Trophoblast cell (in vitro differentiated cells and primary cell): ENCODE results near the gene VTI1B.

Experiments used
- DNase-seq, 2 donors: peaks; one replicate each; pipeline ENCODE4 v3.0.0-alpha.2; 2016
- H2AFZ ChIP-seq: 2 replicates; pipeline ENCODE4 v1.6.1; 2013; ENCODE audit warnings: low read length, moderate library complexity, mild to moderate bottlenecking; ENCODE audit not compliant: insufficient read depth, poor library complexity
- H2AK5ac ChIP-seq: 2 replicates; pipeline ENCODE4 v1.6.1; 2013; ENCODE audit warnings: mild to moderate bottlenecking, low read length
- H2BK120ac ChIP-seq: 2 replicates; pipeline ENCODE4 v1.6.1; 2013; ENCODE audit warnings: low read length, mild to moderate bottlenecking, moderate library complexity; ENCODE audit not compliant: insufficient read depth, poor library complexity
- H2BK12ac ChIP-seq: 2 replicates; pipeline ENCODE4 v1.6.1; 2013; ENCODE audit warnings: mild to moderate bottlenecking, low read length, moderate library complexity
- H2BK5ac ChIP-seq: 2 replicates; pipeline ENCODE4 v1.6.1; 2013; ENCODE audit warnings: low read length, low read depth, moderate library complexity, mild to moderate bottlenecking; ENCODE audit not compliant: poor library complexity
- H3K14ac ChIP-seq: 2 replicates; pipeline ENCODE4 v1.6.1; 2013; ENCODE audit warnings: mild to moderate bottlenecking, low read length
- H3K18ac ChIP-seq: 2 replicates; pipeline ENCODE4 v1.6.1; 2013; ENCODE audit warnings: mild to moderate bottlenecking, low read length
- H3K23ac ChIP-seq: 2 replicates; pipeline ENCODE4 v1.6.1; 2013; ENCODE audit warnings: low read length
- H3K27ac ChIP-seq: 2 replicates; pipeline ENCODE4 v1.5.1; 2013; ENCODE audit warnings: low read depth, mild to moderate bottlenecking, inconsistent platforms, low read length, moderate library complexity
- H3K27me3 ChIP-seq: 2 replicates; pipeline ENCODE4 v1.6.1; 2013; ENCODE audit warnings: inconsistent platforms, mild to moderate bottlenecking, low read length, moderate library complexity; ENCODE audit not compliant: insufficient read depth
- H3K36me3 ChIP-seq, 2 experiments: 1 replicate in 1 of 2; 2 replicates in 1 of 2; pipeline ENCODE4 v1.6.1; 2013; ENCODE audit warnings: low read length in 2 of 2, mild to moderate bottlenecking in 2 of 2, moderate library complexity in 1 of 2; ENCODE audit not compliant: insufficient read depth in 2 of 2, control insufficient read depth in 1 of 2
- H3K4ac ChIP-seq: 2 replicates; pipeline ENCODE4 v1.6.1; 2013; ENCODE audit warnings: low read depth, mild to moderate bottlenecking, low read length, moderate library complexity
- H3K4me1 ChIP-seq, 2 experiments: 1 replicate in 1 of 2; 2 replicates in 1 of 2; pipeline ENCODE4 v1.6.1; 2013; ENCODE audit warnings: low read length in 2 of 2, mild to moderate bottlenecking in 2 of 2, moderate library complexity in 1 of 2; ENCODE audit not compliant: insufficient read depth in 2 of 2, control insufficient read depth in 1 of 2
- H3K4me2 ChIP-seq: 2 replicates; pipeline ENCODE4 v1.6.1; 2013; ENCODE audit warnings: inconsistent platforms, mild to moderate bottlenecking, low read length, moderate library complexity
- H3K4me3 ChIP-seq: 2 replicates; pipeline ENCODE4 v1.5.1; 2013; ENCODE audit warnings: mild to moderate bottlenecking, low read depth, low read length, inconsistent platforms
- H3K79me1 ChIP-seq: one replicate; pipeline ENCODE4 v1.6.1; 2013; ENCODE audit warnings: low read length
- H3K79me2 ChIP-seq: 2 replicates; pipeline ENCODE4 v1.6.1; 2013; ENCODE audit warnings: low read length, mild to moderate bottlenecking; ENCODE audit not compliant: control insufficient read depth, insufficient read depth, poor library complexity
- H3K9ac ChIP-seq: 2 replicates; pipeline ENCODE4 v1.6.1; 2013; ENCODE audit warnings: mild to moderate bottlenecking, low read length
- H3K9me3 ChIP-seq: 2 replicates; pipeline ENCODE4 v1.6.1; 2013; ENCODE audit warnings: low read depth, mild to moderate bottlenecking, control low read depth, inconsistent platforms, low read length; ENCODE audit not compliant: insufficient read depth
- H4K12ac ChIP-seq: 2 replicates; pipeline ENCODE4 v1.6.1; 2013; ENCODE audit warnings: low read depth, mild to moderate bottlenecking, low read length, moderate library complexity
- H4K8ac ChIP-seq: 2 replicates; pipeline ENCODE4 v1.6.1; 2013; ENCODE audit warnings: low read depth, mild to moderate bottlenecking, low read length, moderate library complexity
- H4K91ac ChIP-seq: one replicate; pipeline ENCODE4 v1.6.1; 2013; ENCODE audit warnings: low read depth, mild to moderate bottlenecking, low read length, moderate library complexity
- WGBS: extraction: QIAGEN DNeasy Blood & Tissue Kit; methylation state at CpG from one replicate; pipeline ENCODE4 v1.1.7; 2013; ENCODE audit warnings: missing lambda C conversion rate; ENCODE audit not compliant: insufficient read length, insufficient coverage; ENCODE audit errors: extremely low coverage; 5-methylcytosine and 5-hydroxymethylcytosine counted together

VTI1B gene

DNA sequence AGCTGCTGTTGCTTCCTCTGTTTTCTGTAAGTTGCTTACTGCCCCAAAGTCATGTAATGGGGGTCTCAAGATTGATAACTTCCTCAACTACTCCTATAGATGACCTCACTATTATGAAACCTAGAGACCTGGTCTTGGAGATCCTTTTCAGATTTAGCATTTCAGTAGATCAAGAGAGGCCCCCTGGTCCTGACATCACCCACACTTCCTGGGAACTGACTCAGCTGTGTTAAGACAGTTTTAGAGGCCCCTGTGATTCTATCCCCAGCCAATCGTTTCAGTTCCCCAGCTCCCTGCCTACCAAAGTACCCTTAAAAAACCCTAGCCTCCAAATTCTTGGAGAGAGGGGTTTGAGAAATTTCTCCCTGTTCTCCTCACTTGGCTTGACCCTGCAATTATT is 63.9 kb downstream of the VTI1B start:
- Histone ChIP-seq H2AK5ac (no peak overlapping the region), H4K8ac (no peak overlapping the region), H3K79me2 (no peaks in the 10 kb centered on the region), H3K4ac (no peak overlapping the region), H3K79me1 (no peaks in the 10 kb centered on the region), H3K9ac (no peak overlapping the region), H4K12ac (no peak overlapping the region), H2AFZ (no peak overlapping the region), H3K36me3 (no peaks in the 10 kb centered on the region), H3K9me3 (no peaks in the 10 kb centered on the region), H3K4me1 (no peaks in the 10 kb centered on the region), H2BK120ac (no peak overlapping the region), H2BK5ac (no peak overlapping the region), H3K14ac (no peak overlapping the region), H3K23ac (no peak overlapping the region), H3K4me3 (no peak overlapping the region), H3K27ac (no peak overlapping the region), H3K27me3 (no peaks in the 10 kb centered on the region), H3K18ac (no peak overlapping the region), H4K91ac (no peak overlapping the region), H3K4me2 (no peak overlapping the region), H2BK12ac (no peak overlapping the region)
- no peak for DNase-seq
- WGBS, result no CpG with 5 or more reads among the region's 1 CpG

DNA sequence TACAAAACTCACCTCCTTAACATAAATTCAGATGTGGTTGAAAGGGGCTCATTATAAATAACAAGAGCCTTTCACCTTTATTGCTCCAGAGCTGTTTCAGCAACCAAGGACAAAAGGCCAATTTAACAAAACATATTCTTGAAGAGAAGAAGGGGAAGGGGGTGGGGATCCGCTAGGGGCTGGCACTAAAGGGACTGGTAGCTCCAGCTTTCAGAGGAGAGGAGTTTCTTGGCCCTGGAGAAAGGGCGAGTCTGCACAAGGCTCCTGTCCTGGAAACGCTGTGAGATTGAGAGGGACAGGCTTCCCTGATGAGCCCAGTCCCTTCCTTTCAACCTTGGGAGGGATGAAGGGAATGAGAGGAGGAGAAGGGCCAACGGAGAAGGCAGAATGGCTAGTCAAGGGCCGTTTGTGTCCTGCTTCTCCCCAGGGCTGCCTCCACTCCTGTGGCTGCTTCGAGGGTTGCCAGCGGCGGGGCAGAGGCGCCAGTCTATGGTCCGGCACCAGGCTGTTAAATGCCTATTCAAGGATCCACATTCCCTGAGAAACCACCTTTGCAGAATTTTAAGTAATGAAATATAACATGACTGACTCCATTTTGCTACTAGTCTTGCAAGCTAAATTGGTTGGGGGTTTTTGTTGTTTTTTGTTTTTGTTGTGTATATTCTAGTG is 64.7 kb downstream of the VTI1B start:
- H4K12ac ChIP-seq, result no peak overlapping the region
- no peak for DNase-seq
- H3K23ac ChIP-seq, result no peak overlapping the region
- no peak overlapping the region for H3K27ac ChIP-seq
- no peak overlapping the region for H4K91ac ChIP-seq
- no peak overlapping the region for H2AK5ac ChIP-seq
- no peaks in the 10 kb centered on the region for H3K9me3 ChIP-seq
- H4K8ac ChIP-seq, result no peak overlapping the region
- H2BK120ac ChIP-seq, result no peak overlapping the region
- no peak overlapping the region for H2BK5ac ChIP-seq
- H3K36me3 ChIP-seq, result no peaks in the 10 kb centered on the region
- H3K4me3 ChIP-seq, result no peak overlapping the region
- no peak overlapping the region for H3K14ac ChIP-seq
- H3K18ac ChIP-seq, result no peak overlapping the region
- H2AFZ ChIP-seq, result no peak overlapping the region
- no peaks in the 10 kb centered on the region for H3K79me2 ChIP-seq
- no peak overlapping the region for H3K9ac ChIP-seq
- H3K4me2 ChIP-seq, result no peak overlapping the region
- no peaks in the 10 kb centered on the region for H3K4me1 ChIP-seq
- H3K27me3 ChIP-seq, result no peaks in the 10 kb centered on the region
- WGBS, result no CpG with 5 or more reads among the region's 10 CpGs
- H3K79me1 ChIP-seq, result no peaks in the 10 kb centered on the region
- H2BK12ac ChIP-seq, result no peak overlapping the region
- no peak overlapping the region for H3K4ac ChIP-seq

DNA sequence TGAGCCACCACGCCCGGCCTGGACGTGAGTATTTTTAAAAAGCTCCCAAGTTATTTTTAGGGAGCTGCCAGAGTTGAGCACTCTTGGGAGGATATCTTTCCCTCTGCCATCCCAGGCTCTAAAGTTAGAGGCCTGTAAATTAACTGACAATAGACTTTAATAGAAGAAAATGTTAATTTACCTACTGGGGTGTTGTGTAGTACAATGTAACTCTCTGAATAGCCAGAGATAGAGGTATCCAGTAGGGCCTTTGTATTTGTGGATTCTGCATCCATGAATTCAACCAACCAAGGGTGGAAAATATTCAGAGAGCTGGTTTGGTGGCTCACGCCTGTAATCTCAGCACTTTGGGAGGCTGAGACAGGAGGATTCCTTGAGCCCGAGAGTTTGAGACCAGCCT is 66.8 kb downstream of the VTI1B start:
- H3K79me2 ChIP-seq, result no peaks in the 10 kb centered on the region
- no peak overlapping the region for H2BK120ac ChIP-seq
- no peak overlapping the region for H3K9ac ChIP-seq
- no peaks in the 10 kb centered on the region for H3K27me3 ChIP-seq
- H3K27ac ChIP-seq, result no peak overlapping the region
- no peak overlapping the region for H2BK12ac ChIP-seq
- no peak overlapping the region for H3K4me2 ChIP-seq
- no peak overlapping the region for H3K4ac ChIP-seq
- H3K79me1 ChIP-seq, result no peaks in the 10 kb centered on the region
- no peak overlapping the region for H4K8ac ChIP-seq
- no peak overlapping the region for H4K12ac ChIP-seq
- H3K4me3 ChIP-seq, result no peak overlapping the region
- no peak for DNase-seq
- H2AK5ac ChIP-seq, result no peak overlapping the region
- no peak overlapping the region for H2AFZ ChIP-seq
- WGBS, result no CpG with 5 or more reads among the region's 5 CpGs
- no peaks in the 10 kb centered on the region for H3K4me1 ChIP-seq
- H2BK5ac ChIP-seq, result no peak overlapping the region
- no peak overlapping the region for H3K23ac ChIP-seq
- H3K18ac ChIP-seq, result no peak overlapping the region
- H4K91ac ChIP-seq, result no peak overlapping the region
- H3K14ac ChIP-seq, result no peak overlapping the region
- no peaks in the 10 kb centered on the region for H3K36me3 ChIP-seq
- H3K9me3 ChIP-seq, result no peaks in the 10 kb centered on the region

DNA sequence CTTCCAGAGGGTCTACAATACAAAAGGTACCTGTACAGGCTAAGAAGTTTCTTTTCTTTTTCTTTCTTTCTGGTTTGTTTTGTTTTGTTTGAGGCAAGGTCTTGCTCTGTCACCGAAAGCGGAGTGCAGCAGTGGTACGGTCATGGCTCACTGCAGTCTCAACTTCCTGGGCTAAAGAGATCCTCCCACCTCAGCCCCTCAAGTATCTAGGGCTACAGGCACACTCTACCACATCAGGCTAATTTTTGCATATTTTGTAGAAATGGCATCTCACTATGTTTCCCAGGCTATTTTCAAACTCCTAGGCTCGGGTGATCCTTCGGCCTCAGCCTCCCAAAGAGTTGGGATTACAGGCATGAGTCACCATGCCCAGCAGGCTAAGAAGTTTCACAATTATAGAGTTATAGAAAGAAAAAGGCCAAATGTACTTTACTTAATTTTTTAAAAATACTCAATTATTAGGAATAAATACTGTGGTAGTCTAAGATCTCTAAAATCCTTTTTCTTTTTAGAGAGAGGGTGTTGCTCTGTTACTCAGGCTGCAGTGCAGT is 71.4 kb downstream of the VTI1B start:
- Histone ChIP-seq H4K8ac (no peak overlapping the region), H3K4ac (no peak overlapping the region), H4K91ac (no peak overlapping the region), H3K4me3 (no peak overlapping the region), H3K9me3 (no peaks in the 10 kb centered on the region), H3K23ac (no peak overlapping the region), H3K4me2 (no peak overlapping the region), H2BK5ac (no peak overlapping the region), H3K18ac (no peak overlapping the region), H3K4me1 (no peaks in the 10 kb centered on the region), H3K36me3 (no peaks in the 10 kb centered on the region), H3K14ac (no peak overlapping the region), H2BK120ac (no peak overlapping the region), H4K12ac (no peak overlapping the region), H2BK12ac (no peak overlapping the region), H2AFZ (peak overlapping the region; percentile 45), H3K79me2 (no peaks in the 10 kb centered on the region), H2AK5ac (no peak overlapping the region), H3K27ac (no peak overlapping the region), H3K27me3 (no peaks in the 10 kb centered on the region), H3K79me1 (peaks cover 2% of the 10 kb centered on the region), H3K9ac (no peak overlapping the region)
- no CpG with 5 or more reads among the region's 5 CpGs for WGBS
- peak in 1 of 2 donors; percentile 47 for DNase-seq
